CD4-positive, alpha-beta T cell treated with Interleukin-21 for 1 hour (primary cell): ENCODE data around the gene MCRIP1.
A peak's percentile ranks its signal among the peaks of the same experiment; 100 is the strongest.

ENCODE experiments used
- DNase-seq: peaks from one replicate; pipeline ENCODE4 v3.0.0-alpha.2; 2020

Gene MCRIP1

DNA sequence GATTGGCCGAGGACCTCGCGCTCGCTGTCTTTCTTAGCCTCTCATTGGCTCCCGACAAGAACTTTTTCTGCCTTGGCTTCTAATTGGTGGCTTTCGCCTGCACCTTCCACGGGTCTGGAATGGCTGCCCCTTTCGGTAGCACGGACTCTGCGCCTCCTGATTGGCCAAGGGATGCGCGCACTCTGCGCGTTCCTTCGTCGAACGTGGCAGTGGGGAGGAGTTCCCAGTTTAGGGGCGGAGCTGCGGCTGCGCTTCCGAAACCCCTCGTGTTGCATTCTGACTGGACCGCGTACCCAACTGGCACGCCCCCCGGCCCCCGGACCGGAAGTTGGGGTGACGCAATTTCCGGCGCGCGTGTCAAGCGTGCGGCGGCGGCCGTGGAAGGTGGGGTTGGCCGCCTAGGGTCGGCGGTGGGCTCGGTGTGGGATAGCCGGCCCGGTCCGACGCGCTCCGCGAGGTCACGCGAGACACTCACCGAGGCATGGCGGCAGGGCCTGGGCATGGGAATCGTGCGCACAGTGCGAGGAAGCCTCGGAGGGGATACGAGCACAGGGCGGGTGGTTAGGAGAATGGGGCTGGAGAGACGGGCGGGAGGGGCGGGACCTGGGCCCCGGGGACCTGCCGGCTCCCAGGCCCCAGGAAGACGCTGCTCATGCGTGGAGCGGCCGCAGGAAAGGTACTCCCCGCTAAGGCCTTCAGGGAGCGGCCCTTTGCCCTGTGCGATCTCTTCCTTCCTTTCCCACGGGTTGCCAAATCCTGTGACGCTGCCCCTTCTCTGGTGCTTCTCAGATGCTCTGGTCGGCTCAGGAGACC, 27.9 kb upstream of the MCRIP1 start:
- peak; percentile 100 for DNase-seq

GRCh38 chr17:81859906-81860755, 27.0 kb upstream of the MCRIP1 start, which contains the start of gene P4HB:
TSS of gene P4HB (minus strand) at chr17:81860535. CDS start at chr17:81860471, 64 bp downstream.
- no peak for DNase-seq

DNA sequence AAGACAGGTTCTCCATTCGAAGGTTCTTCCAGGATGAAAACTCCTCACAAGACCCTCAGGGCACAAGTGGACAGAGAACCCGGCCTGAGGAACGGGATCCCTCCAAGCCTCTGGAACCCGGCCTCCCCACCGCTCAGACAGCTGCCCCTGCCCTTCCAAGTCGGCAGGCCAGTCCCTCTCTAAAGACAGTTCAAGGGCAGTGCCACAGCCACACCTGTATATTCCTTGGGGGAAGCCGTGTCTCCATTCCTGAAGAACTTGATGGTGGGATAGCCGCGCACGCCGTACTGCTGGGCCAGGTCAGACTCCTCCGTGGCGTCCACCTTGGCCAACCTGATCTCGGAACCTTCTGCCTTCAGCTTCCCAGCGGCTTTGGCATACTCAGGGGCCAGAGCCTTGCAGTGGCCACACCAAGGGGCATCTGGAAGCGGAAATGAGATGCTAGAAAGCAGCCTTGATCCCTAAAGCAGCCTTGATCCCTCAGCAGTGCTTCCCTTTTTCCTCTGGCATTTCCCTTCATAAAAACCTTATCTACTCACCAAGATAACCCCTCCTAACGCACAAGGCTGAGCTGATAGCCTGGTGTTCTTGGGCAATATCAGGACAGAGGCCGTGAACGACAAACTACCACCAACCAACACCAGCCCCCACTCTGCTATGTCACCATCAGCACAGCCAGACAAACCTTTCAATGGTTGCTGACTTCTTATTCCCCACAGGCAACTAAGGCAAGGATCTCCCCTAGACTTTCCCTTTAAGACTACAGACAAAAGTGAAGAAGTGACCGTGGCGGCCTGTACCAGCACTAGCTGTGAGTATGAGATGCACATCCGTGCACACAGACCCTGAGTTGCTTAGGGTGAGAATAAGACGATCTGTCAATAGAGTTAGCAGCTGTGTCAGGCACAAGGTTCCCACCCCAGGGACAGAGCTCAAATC, 26.1 kb upstream of the MCRIP1 start:
- DNase-seq: no peak

DNA sequence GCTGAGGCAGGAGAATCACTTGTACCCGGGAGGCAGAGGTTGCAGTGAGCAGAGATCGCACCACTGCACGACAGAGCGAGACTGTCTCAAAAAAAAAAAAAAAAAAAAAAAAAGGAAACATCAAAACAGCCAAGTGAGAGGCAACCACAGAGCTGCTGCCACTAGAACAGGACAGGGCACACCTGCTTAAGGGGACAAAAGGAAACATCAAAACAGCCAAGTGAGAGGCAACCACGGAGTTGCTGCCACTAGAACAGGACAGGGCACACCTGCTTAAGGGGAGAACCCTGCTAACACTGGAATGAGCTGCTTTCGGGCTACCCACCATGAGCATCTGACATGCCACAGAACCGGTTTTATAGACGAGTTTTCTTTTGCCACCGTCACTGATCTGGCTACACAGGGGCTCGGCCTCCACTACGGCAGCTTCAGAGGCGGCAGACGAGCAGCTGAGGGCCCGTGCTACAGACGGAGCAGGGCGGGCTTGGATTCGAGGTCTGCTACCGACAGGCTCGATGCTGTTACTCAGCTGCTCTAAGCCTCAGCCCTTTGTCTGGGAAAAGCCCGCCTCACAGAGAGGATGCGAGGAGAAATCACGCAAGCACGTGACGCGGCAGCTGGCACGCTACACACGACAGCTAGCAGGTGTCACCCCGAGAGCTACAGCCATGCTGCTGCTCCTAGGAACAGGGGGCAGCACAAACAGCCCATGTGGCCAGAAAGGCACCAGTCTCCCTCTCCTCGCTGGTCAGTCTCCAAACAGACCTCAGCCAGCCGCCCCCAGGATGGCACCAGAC, 25.3 kb upstream of the MCRIP1 start:
- DNase-seq: no peak

DNA sequence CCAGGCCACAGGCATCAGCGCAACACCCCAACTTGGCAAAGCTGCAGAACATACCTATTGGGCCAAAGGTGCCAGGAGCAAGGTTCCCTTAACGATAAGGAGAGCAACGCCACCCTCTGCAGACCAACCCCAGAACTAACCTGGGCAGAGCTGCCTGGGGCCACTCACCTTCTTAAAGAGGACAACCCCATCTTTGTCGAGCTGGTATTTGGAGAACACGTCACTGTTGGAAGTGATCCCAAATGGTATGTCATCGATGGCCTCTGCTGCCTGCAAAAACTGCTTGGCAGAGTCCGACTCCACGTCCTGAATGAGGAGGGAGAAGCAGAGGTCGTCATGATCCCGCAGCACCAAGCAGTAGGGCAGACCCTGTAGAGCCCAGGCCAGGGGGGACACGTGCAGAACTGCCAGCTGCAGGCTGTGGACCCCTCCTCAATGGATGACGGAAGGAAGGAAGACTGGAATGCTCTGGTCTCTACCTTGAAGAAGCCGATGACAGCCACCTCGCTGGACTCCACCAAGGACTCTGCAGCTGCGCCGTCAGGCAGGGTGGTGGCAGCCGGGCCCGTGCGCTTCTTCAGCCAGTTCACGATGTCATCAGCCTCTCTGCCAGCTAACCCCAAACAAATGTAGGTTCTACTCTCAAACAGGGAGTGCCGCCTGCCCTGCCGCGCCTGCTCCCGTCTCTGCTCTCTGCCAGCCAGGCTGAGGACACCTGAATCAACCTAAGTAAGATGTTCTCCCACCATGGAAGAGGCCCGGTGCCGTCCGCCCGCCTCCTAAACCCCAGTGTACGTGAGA, 22.1 kb upstream of the MCRIP1 start:
- no peak for DNase-seq

DNA sequence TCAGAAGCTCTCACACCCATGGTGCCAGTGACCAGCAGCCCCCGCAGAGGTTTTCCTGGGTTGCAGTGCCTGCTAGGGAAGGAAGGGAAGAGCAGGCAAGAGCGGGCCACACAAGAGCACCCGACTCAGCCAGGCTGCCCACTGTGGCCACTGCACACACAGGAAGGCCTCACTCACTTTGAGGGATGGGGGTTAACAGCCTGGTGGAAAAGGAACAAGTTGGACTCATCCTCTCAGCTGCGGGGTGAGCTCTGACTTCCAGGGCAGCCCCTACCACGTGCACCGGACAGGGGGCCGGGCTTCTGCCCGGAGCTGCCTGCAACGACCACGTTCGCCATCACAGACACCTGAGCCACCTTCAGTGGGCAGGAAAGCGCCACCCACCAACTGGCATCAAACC, 19.1 kb upstream of the MCRIP1 start:
- no peak for DNase-seq

DNA sequence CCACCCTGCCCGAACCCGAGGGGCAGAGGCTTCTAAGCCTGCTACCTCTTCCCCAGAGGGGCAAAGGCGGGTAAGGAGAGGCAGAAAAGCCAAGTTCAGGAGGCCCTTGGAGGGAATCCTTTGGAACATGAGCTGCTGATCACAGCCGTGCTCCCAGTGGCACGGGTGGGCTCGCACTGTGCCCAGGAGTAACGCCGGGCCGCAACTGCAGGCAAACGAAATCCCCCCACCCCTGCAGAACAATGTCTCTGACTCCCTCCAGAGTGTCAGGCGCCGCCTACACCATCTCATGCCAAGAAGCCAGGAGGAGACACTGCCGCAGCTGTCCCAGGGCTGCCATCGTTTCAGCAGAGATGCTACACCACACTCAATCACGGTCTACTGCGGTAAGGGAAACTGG, 18.3 kb upstream of the MCRIP1 start:
- no peak for DNase-seq

DNA sequence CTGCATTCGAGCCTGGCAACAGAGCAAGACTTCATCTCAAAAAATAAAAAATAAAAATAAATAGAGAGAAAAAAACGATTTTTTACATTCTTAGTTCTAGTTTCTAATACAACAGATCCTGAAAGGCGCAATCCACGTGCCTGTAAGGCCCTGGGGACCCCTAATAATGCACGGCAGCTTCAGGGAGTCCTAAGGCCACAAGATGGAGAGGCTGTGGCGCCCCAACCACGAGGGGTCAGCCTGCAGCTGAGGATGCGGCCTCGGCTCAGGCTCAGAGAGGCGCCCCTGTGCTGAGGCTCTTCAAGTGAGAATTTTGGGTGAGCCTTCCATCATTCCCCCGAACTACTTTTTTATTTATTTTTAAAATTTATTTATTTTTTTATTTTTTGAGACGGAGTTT, 16.4 kb upstream of the MCRIP1 start:
- no peak for DNase-seq

DNA sequence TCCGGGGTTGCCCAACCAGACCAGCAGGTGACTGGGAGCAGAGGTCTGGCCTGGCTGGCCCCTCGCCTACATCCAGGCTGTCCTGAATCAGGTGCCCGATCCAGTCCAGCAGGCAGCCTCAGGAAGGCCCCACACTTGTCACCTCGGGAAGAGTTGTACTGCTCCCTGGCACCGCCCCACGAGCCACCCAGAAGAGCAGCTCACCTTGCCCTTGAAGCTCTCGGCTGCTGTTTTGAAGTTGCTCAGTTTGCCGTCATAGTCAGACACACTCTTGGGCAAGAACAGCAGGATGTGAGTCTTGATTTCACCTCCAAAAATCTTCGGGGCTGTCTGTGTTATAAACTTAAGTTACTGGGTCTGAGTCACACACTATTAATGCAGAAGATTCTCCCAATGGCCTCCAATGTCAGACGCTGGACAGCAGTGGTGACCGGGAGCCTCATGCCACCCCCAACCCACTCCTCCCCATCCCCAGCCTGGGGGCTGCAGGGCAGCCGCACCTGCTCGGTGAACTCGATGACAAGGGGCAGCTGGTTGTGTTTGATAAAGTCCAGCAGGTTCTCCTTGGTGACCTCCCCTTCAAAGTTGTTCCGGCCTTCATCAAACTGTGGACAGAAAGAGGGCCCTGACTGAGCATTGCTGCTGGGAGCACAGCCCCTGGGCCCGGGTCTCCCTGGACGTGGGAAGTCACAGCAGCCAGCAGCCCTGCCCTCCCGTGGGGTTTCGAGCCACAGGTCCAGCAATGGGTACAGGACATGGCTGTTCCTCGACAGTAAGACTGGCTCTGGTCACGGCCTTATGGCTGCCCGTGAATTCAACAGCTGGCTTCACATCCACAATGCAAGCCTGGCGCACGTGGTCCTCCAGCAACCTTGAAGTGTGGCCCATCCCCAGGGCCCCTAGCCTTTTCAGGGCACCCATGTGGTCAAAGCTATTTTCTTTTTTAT, 13.9 kb upstream of the MCRIP1 start:
- no peak for DNase-seq

DNA sequence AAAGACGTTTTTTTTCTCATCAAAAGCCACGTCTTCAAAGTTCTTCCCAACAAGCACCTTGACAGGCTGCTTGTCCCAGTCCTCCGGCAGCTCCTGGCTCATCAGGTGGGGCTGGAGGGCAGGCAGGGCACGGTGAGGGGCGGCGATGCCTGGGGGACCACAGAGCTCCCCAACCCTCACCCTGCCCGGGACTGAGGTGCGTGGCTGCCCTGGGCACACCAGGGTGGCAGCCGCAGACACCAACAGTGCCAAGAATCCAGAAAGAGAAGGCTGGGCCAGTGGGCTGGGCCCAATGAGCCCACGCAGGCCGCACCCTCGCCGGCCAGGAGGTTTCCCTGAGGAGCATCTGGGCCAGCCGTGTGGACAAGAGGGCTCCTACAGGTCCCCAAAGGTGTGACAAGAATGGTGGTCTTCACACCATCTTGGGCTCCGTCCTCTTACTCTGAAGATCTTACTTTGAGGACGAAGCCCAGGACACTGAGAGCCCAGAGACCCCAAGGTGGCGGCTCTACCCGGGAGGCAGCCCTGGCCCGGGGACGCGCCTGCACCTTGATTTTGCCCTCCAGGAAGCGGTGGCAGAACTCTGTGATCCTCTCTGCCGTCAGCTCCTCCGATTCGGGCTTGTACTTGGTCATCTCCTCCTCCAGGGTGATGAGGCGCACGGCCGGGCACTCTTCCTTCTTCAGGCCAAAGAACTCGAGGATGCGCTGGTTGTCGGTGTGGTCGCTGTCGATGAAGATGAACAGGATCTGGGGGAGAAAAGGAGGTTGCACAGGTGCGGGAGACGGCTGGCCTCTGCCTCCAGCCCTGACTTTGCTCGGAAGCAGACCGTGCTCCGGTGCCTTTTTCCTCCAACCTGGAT, 13.0 kb upstream of the MCRIP1 start:
- DNase-seq: no peak

GRCh38 chr17:81845361-81845760, 12.3 kb upstream of the MCRIP1 start:
- no peak for DNase-seq

DNA sequence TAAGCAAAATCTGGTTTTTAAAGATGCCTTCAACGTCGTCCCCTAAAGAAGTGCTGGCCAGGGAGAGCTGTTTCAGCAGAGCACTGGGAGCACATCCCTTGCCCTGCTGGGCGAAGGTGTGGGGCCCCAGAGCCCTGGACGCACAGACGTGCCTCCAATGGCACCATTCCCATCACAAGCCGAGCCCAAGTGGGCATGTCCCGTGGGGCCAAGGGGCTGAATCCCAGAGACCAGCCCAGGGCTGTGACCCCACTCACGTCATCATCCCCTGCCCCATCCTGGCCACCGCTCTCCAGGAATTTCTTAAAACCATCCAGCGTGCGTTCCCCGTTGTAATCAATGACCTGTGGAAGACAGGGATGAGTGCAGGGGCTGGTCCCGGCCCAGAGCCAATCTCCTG, 11.8 kb upstream of the MCRIP1 start:
- DNase-seq: no peak

GRCh38 chr17:81844327-81844851, 11.3 kb upstream of the MCRIP1 start:
- no peak for DNase-seq

- no peak for DNase-seq
These were observed 10.7 kb upstream of the MCRIP1 start for GRCh38 chr17:81843713-81844326.

DNA sequence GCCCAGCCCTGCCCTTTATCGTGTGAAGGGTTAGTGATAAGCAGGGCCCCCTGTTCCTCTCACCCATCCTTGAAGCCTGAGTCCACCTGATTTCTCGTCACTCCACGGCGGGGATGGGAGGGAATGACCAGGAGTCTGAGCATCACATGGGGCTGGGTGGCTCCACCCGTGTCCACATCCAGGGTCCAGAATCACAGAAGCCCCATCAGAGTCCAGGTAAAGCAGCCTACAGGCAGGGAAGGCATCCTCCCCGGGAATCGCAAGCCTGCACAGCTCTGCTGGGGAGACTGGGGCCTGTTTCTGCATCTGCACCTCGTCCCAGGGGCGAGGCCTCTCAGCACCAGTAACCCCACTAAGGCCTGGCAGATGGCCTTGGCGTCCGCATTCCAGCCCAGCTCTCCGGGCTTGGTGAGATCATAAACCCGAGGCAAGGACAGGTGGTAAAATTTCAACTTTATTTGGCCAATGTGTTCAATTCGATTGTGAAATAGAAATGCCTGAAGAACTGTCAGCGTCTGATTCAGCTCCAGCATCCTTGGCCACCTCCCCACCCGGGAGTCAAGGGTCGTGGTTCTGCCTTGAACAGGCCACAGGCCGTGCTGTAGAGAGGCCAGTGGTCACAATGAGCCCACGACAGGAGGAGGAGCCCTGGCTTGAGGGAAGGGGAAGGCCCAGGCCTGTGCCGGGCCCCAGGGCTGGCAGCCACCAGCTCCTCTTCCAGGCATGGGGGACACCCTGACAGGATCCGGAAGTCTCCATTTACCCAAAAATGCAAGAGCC, 9.8 kb upstream of the MCRIP1 start:
- no peak for DNase-seq

GRCh38 chr17:81842378-81842724, 9.3 kb upstream of the MCRIP1 start:
- DNase-seq: no peak

GRCh38 chr17:81841866-81842265, 8.8 kb upstream of the MCRIP1 start:
- no peak for DNase-seq
